GM12801 (cell line): Measurements from ENCODE around the gene PEF1.

Source experiments
- CTCF ChIP-seq: IDR thresholded peaks from one replicate; pipeline ENCODE4 v1.5.1; 2011; ENCODE audit warnings: control low read depth; ENCODE audit not compliant: insufficient read length; ENCODE audit errors: extremely low read depth

PEF1 gene

GRCh38 chr1:31659889-31660288, 15.2 kb upstream of the PEF1 start:
- TF ChIP-seq CTCF: no peak

GRCh38 chr1:31658721-31659120, 14.0 kb upstream of the PEF1 start:
- no peak for TF ChIP-seq CTCF

GRCh38 chr1:31657972-31658510, 13.4 kb upstream of the PEF1 start:
- no peak for TF ChIP-seq CTCF

- no peak for TF ChIP-seq CTCF
These were observed 12.5 kb upstream of the PEF1 start for GRCh38 chr1:31657020-31657804.

GRCh38 chr1:31655756-31656155, 11.1 kb upstream of the PEF1 start:
- no peak for TF ChIP-seq CTCF

GRCh38 chr1:31655104-31655503, 10.4 kb upstream of the PEF1 start:
- TF ChIP-seq CTCF: no peak

- TF ChIP-seq CTCF: no peak
These were observed 9.7 kb upstream of the PEF1 start for GRCh38 chr1:31654474-31654776.
